Measurements from ENCODE around the gene PCGF1.
"Not testable (repeated sequence)": the region's sequence is repeated elsewhere in the genome, so short reads cannot be mapped to it uniquely, and the experiment has no call there.

The PCGF1 gene

DNA sequence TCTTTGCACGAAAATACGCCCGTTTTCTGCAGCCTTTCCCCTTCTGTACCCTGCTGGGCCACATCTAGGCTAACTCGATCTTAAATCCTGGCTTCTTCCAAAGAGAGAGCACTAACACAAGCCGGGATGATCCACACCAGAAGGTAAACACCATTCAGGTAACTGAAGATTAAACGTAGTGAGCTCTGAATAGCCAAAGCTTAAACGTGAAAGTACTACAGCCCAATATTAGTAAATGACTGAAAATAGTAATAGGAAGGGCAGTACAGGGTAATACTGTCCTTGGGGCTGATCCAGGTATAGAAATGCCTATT, 34.6 kb downstream of the PCGF1 start:
- Histone ChIP-seq H3K9ac (ENCODE audit: low read length in 5 of 5) (peak overlapping the region; percentile 77 to 92 (median 84)), H3K4me3 (ENCODE audit: low read depth in 1 of 5, low read length in 5 of 5) (peak overlapping the region; percentile 86 to 98 (median 92)), H3K4me1 (ENCODE audit: control insufficient read depth in 5 of 5, insufficient read depth in 5 of 5, low read length in 5 of 5) (peaks cover 2 to 29% (median 27%) of the 10 kb centered on the region in 5 donors), H3K9me3 (ENCODE audit: control insufficient read depth in 5 of 5, low read length in 5 of 5) (no peaks in the 10 kb centered on the region), H3K36me3 (ENCODE audit: control insufficient read depth in 5 of 5, insufficient read depth in 5 of 5, low read length in 5 of 5) (peaks cover 0 to 29% (median 20%) of the 10 kb centered on the region in 5 donors), H3K27me3 (ENCODE audit: control insufficient read depth in 5 of 5, insufficient read depth in 4 of 5, low read length in 5 of 5) (no peaks in the 10 kb centered on the region), H3K27ac (ENCODE audit: low read depth, low read length) (peak overlapping the region; percentile 93)

GRCh38 chr2:74472086-74472944, 35.2 kb downstream of the PCGF1 start, which contains the start of gene MRPL53:
TSS of gene MRPL53 (minus strand) at chr2:74472680. CDS start at chr2:74472660, 20 bp downstream.
- Histone ChIP-seq H3K4me3 (ENCODE audit: low read depth in 1 of 5, low read length in 5 of 5) (peak within 1 kb of the TSS; percentile 86 to 98 (median 92)), H3K9me3 (ENCODE audit: control insufficient read depth in 5 of 5, low read length in 5 of 5) (no peaks in the 10 kb centered on the region), H3K36me3 (ENCODE audit: control insufficient read depth in 5 of 5, insufficient read depth in 5 of 5, low read length in 5 of 5) (peaks cover 0 to 24% (median 17%) of the 10 kb centered on the region in 5 donors), H3K27me3 (ENCODE audit: control insufficient read depth in 5 of 5, insufficient read depth in 4 of 5, low read length in 5 of 5) (no peaks in the 10 kb centered on the region), H3K4me1 (ENCODE audit: control insufficient read depth in 5 of 5, insufficient read depth in 5 of 5, low read length in 5 of 5) (peaks cover 2 to 28% (median 27%) of the 10 kb centered on the region in 5 donors), H3K27ac (ENCODE audit: low read depth, low read length) (peak within 1 kb of the TSS; percentile 93), H3K9ac (ENCODE audit: low read length in 5 of 5) (peak within 1 kb of the TSS; percentile 77 to 92 (median 84))

DNA sequence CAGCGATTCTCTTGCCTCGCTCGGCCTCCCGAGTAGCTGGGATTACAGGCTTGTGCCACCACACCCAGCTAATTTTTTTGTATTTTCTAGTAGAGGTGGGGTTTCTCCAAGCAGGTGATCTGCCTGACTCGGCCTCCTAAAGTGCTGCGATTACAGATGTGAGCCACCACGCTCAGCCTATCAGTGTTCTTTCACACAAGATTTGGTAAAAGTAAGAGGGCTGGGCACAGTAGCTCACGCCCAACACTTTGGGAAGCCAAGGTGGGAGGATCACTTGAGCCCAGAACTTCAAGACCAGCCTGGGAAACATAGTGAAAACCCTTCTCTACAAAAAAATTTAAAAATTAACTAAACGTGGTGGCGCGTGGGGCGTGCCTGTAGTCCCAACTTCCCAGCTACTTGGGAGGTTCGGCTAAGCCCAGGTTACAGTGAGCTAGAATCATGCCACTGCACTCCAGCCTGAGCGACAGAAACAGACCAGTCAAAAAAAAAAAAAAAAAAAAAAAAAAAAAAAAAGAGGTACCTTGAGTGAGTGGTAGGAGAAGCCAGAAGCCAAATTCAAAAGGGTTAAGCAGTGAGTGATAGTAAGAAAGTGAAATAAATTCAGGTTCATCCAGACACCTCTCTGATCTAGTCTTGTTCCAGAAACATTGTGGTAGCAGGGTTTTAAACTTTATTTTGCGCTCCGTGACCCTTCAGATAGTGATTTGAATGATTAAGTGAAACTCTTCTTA, 36.0 kb downstream of the PCGF1 start:
- Histone ChIP-seq H3K4me3 (ENCODE audit: low read depth in 1 of 5, low read length in 5 of 5) (peak overlapping the region; percentile 86 to 98 (median 92)), H3K9me3 (ENCODE audit: control insufficient read depth in 5 of 5, low read length in 5 of 5) (no peaks in the 10 kb centered on the region), H3K27ac (ENCODE audit: low read depth, low read length) (peak overlapping the region; percentile 93), H3K4me1 (ENCODE audit: control insufficient read depth in 5 of 5, insufficient read depth in 5 of 5, low read length in 5 of 5) (peaks cover 2 to 23% (median 22%) of the 10 kb centered on the region in 5 donors), H3K27me3 (ENCODE audit: control insufficient read depth in 5 of 5, insufficient read depth in 4 of 5, low read length in 5 of 5) (no peaks in the 10 kb centered on the region), H3K9ac (ENCODE audit: low read length in 5 of 5) (peak overlapping the region in 4 of 5 donors; percentile 83 to 92 (median 88)), H3K36me3 (ENCODE audit: control insufficient read depth in 5 of 5, insufficient read depth in 5 of 5, low read length in 5 of 5) (peaks cover 0 to 19% (median 14%) of the 10 kb centered on the region in 5 donors)

- not testable (repeated sequence) for H3K9ac ChIP-seq (ENCODE audit: low read length in 5 of 5); H3K27me3 ChIP-seq (ENCODE audit: control insufficient read depth in 5 of 5, insufficient read depth in 4 of 5, low read length in 5 of 5); H3K27ac ChIP-seq (ENCODE audit: low read depth, low read length); H3K4me3 ChIP-seq (ENCODE audit: low read depth in 1 of 5, low read length in 5 of 5); H3K9me3 ChIP-seq (ENCODE audit: control insufficient read depth in 5 of 5, low read length in 5 of 5)
- Histone ChIP-seq H3K4me1 (ENCODE audit: control insufficient read depth in 5 of 5, insufficient read depth in 5 of 5, low read length in 5 of 5) (peaks cover 2 to 27% (median 26%) of the 10 kb centered on the region in 5 donors), H3K36me3 (ENCODE audit: control insufficient read depth in 5 of 5, insufficient read depth in 5 of 5, low read length in 5 of 5) (peaks cover 0 to 16% (median 14%) of the 10 kb centered on the region in 5 donors)
Measured at GRCh38 chr2:74470742-74471141, 36.8 kb downstream of the PCGF1 start.

DNA sequence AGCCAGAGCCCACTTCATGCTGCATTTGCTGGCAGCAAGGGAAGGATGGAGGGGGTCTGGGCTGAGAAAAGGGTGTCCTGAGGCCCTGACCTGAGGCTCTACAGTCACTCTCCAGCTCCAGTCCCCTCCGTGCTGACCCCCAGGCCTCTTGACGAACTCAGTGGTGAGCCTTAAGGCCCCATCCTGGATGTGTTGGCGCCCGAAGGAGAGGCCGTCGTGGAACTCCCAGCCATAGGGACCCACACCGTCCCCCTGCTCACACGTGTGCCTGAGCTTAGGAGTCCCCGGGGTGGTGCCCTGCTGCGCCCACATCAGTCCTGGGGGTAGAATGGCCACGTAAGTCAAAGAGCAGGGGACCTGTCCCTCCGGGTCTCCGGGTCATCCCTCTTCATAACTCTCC, 43.1 kb downstream of the PCGF1 start:
- H3K36me3 ChIP-seq (ENCODE audit: control insufficient read depth in 5 of 5, insufficient read depth in 5 of 5, low read length in 5 of 5): peaks cover 0 to 24% (median 21%) of the 10 kb centered on the region in 5 donors
- no peaks in the 10 kb centered on the region for H3K27me3 ChIP-seq (ENCODE audit: control insufficient read depth in 5 of 5, insufficient read depth in 4 of 5, low read length in 5 of 5)
- peaks cover 0 to 20% (median 16%) of the 10 kb centered on the region in 5 donors for H3K4me1 ChIP-seq (ENCODE audit: control insufficient read depth in 5 of 5, insufficient read depth in 5 of 5, low read length in 5 of 5)
- peak overlapping the region; percentile 72 for H3K27ac ChIP-seq (ENCODE audit: low read depth, low read length)
- peak overlapping the region; percentile 72 to 92 (median 84) for H3K4me3 ChIP-seq (ENCODE audit: low read depth in 1 of 5, low read length in 5 of 5)
- no peaks in the 10 kb centered on the region for H3K9me3 ChIP-seq (ENCODE audit: control insufficient read depth in 5 of 5, low read length in 5 of 5)
- H3K9ac ChIP-seq (ENCODE audit: low read length in 5 of 5): peak overlapping the region in 4 of 5 donors; percentile 89 to 95 (median 94)

DNA sequence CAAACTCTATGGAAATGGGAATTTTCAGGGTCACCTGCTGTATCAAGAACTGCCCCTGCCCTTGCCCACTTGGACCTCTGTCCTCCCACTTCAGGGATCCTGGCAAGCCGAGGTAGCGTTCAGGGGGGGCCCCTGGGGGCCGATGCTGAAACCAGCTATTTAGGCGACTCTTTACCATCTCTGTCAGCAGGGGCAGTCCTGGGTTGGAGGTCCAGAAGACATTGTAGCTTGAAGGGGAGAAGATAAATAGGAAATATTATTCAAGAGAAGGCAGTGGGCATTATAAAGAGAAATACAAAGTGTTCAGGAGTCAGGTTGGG, 44.7 kb downstream of the PCGF1 start:
- no peak overlapping the region for H3K27ac ChIP-seq (ENCODE audit: low read depth, low read length)
- H3K9me3 ChIP-seq (ENCODE audit: control insufficient read depth in 5 of 5, low read length in 5 of 5): no peaks in the 10 kb centered on the region
- H3K4me1 ChIP-seq (ENCODE audit: control insufficient read depth in 5 of 5, insufficient read depth in 5 of 5, low read length in 5 of 5): peaks cover 4 to 32% (median 26%) of the 10 kb centered on the region in 5 donors
- no peaks in the 10 kb centered on the region for H3K27me3 ChIP-seq (ENCODE audit: control insufficient read depth in 5 of 5, insufficient read depth in 4 of 5, low read length in 5 of 5)
- H3K9ac ChIP-seq (ENCODE audit: low read length in 5 of 5): no peak overlapping the region
- H3K4me3 ChIP-seq (ENCODE audit: low read depth in 1 of 5, low read length in 5 of 5): no peak overlapping the region
- H3K36me3 ChIP-seq (ENCODE audit: control insufficient read depth in 5 of 5, insufficient read depth in 5 of 5, low read length in 5 of 5): peaks cover 0 to 24% (median 21%) of the 10 kb centered on the region in 5 donors

DNA sequence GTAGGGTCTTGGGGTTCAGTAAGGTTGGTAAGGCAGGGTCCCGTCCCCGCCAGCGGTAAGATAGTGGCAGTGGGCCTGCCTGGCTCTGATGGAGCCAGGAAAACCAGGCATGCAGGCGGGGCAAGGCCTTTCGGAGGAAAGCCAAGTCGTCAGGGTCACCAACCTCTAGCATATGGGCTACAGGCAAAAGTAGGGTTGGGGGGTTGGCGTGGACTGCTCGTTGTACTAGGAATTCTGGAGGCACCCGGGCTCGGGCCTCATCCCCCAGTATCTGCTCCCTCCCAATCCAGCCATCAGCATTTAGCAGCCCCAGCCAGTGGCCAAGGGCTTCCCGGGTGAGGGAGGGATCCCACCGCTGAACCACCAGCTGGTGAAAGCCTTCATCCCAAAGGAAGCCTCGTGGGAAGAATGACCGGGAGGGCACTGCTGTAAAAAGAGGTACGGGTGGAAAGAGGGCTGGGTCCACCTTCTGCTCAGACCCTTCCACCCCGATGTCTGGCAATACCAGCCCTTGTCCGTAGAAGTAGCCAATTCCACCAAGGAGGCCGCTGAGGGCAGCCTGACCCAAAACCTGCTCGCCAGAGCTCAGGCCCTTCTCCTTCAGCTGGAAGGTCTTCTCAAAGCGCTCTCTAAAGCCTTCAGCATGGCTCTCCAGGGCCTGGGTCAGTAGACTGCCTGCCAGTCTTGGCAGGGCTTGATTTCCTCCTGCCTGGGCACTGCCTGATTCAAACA, 45.3 kb downstream of the PCGF1 start:
- peaks cover 0 to 24% (median 21%) of the 10 kb centered on the region in 5 donors for H3K36me3 ChIP-seq (ENCODE audit: control insufficient read depth in 5 of 5, insufficient read depth in 5 of 5, low read length in 5 of 5)
- H3K9me3 ChIP-seq (ENCODE audit: control insufficient read depth in 5 of 5, low read length in 5 of 5): no peaks in the 10 kb centered on the region
- H3K4me3 ChIP-seq (ENCODE audit: low read depth in 1 of 5, low read length in 5 of 5): no peak overlapping the region
- no peak overlapping the region for H3K27ac ChIP-seq (ENCODE audit: low read depth, low read length)
- H3K9ac ChIP-seq (ENCODE audit: low read length in 5 of 5): no peak overlapping the region
- H3K4me1 ChIP-seq (ENCODE audit: control insufficient read depth in 5 of 5, insufficient read depth in 5 of 5, low read length in 5 of 5): peaks cover 4 to 37% (median 30%) of the 10 kb centered on the region in 5 donors
- no peaks in the 10 kb centered on the region for H3K27me3 ChIP-seq (ENCODE audit: control insufficient read depth in 5 of 5, insufficient read depth in 4 of 5, low read length in 5 of 5)

DNA sequence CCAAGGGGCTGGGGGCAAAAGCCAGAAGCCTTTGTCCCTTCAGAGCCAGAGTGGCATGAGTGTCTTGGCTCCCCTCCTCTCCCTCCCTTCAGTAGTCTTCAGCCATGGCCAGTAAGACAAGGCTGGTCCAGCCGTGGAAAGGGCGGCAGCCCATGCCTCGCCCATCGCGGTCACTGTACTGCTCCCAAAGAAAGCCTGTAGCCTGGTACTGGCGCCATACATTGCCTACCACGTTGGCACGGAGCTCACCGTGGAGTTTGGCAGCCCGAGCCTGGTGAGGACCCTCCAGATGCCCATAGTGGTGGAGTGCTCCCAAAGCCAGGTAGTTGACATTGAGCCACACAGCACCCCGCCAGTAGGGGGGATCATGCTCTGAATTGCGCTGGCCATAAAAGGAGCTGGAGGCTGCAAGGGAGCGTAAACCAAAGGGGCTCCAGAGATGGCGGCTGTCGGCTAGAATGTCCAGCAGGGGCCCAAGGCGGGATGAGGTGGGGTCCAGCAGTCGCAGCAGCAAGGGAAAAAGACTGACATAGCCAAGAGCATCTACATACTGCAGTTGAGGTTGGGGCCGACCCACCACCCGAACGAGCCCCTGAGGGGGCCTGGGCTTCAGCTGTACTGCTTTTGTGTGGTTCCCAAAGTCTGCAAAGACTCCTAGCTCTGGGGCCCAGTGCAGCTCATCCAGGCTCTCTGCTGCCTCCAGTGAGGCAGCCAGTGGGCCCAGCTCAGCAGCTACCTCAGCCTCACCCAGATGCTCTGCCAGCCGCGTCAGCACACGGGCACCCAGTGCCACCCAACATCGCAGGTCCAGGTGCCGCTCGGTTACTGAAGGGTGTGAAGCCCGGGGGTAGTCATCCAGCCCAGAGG, 46.1 kb downstream of the PCGF1 start:
- peaks cover 4 to 45% (median 38%) of the 10 kb centered on the region in 5 donors for H3K4me1 ChIP-seq (ENCODE audit: control insufficient read depth in 5 of 5, insufficient read depth in 5 of 5, low read length in 5 of 5)
- H3K9me3 ChIP-seq (ENCODE audit: control insufficient read depth in 5 of 5, low read length in 5 of 5): no peaks in the 10 kb centered on the region
- peaks cover 0 to 24% (median 21%) of the 10 kb centered on the region in 5 donors for H3K36me3 ChIP-seq (ENCODE audit: control insufficient read depth in 5 of 5, insufficient read depth in 5 of 5, low read length in 5 of 5)
- H3K9ac ChIP-seq (ENCODE audit: low read length in 5 of 5): no peak overlapping the region
- H3K27me3 ChIP-seq (ENCODE audit: control insufficient read depth in 5 of 5, insufficient read depth in 4 of 5, low read length in 5 of 5): no peaks in the 10 kb centered on the region
- no peak overlapping the region for H3K27ac ChIP-seq (ENCODE audit: low read depth, low read length)
- H3K4me3 ChIP-seq (ENCODE audit: low read depth in 1 of 5, low read length in 5 of 5): no peak overlapping the region

DNA sequence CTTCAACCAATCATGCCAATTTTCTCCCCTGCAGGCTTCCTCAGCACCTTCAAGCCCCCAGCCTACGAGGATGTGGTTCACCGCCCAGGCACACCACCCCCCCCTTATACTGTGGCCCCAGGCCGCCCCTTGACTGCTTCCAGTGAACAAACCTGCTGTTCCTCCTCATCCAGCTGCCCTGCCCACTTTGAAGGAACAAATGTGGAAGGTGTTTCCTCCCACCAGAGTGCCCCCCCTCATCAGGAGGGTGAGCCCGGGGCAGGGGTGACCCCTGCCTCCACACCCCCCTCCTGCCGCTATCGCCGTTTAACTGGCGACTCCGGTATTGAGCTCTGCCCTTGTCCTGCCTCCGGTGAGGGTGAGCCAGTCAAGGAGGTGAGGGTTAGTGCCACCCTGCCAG, 47.3 kb downstream of the PCGF1 start:
- H3K4me1 ChIP-seq (ENCODE audit: control insufficient read depth in 5 of 5, insufficient read depth in 5 of 5, low read length in 5 of 5): peaks cover 8 to 47% (median 40%) of the 10 kb centered on the region in 5 donors
- not testable (repeated sequence) for H3K4me3 ChIP-seq (ENCODE audit: low read depth in 1 of 5, low read length in 5 of 5); H3K27me3 ChIP-seq (ENCODE audit: control insufficient read depth in 5 of 5, insufficient read depth in 4 of 5, low read length in 5 of 5)

More for the DNA sequence above, 47.3 kb downstream of the PCGF1 start:
- not testable (repeated sequence) for H3K27ac ChIP-seq (ENCODE audit: low read depth, low read length); H3K9me3 ChIP-seq (ENCODE audit: control insufficient read depth in 5 of 5, low read length in 5 of 5); H3K9ac ChIP-seq (ENCODE audit: low read length in 5 of 5)
- H3K36me3 ChIP-seq (ENCODE audit: control insufficient read depth in 5 of 5, insufficient read depth in 5 of 5, low read length in 5 of 5): peaks cover 0 to 24% (median 21%) of the 10 kb centered on the region in 5 donors

Data from subcutaneous abdominal adipose tissue (tissue), 5 donors.